Colon (tissue), 2 donors: ENCODE measurements around the gene ODAD2.

Experiments used
- FAIRE-seq: peaks from 2 replicates; lab custom pipeline; 2012; peaks lifted over from hg19 to GRCh38; lab: Jason Lieb, UNC
- donor health status: control.
- donor health status: control.

The ODAD2 gene

GRCh38 chr10:27838901-27839300 lies 160.0 kb downstream of the ODAD2 start:
- no peak for FAIRE-seq

GRCh38 chr10:27838361-27838760 lies 160.5 kb downstream of the ODAD2 start:
- FAIRE-seq: no peak

- FAIRE-seq: no peak
Observed at GRCh38 chr10:27834476-27834875, 164.4 kb downstream of the ODAD2 start.

GRCh38 chr10:27833792-27834191 lies 165.1 kb downstream of the ODAD2 start:
- no peak for FAIRE-seq

- no peak for FAIRE-seq
Observed at GRCh38 chr10:27832826-27833225, 166.1 kb downstream of the ODAD2 start.

GRCh38 chr10:27826369-27826768 lies 172.5 kb downstream of the ODAD2 start:
- no peak for FAIRE-seq

GRCh38 chr10:27822301-27822700 lies 176.6 kb downstream of the ODAD2 start:
- FAIRE-seq: no peak

GRCh38 chr10:27820637-27821036 lies 178.2 kb downstream of the ODAD2 start:
- FAIRE-seq: no peak

- no peak for FAIRE-seq
Observed at GRCh38 chr10:27819781-27820531, 178.9 kb downstream of the ODAD2 start.

GRCh38 chr10:27816320-27816719 lies 182.6 kb downstream of the ODAD2 start:
- no peak for FAIRE-seq

GRCh38 chr10:27815846-27816245 lies 183.0 kb downstream of the ODAD2 start:
- no peak for FAIRE-seq

GRCh38 chr10:27815261-27815660 lies 183.6 kb downstream of the ODAD2 start:
- no peak for FAIRE-seq

- FAIRE-seq: no peak
Observed at GRCh38 chr10:27805180-27805579, 193.7 kb downstream of the ODAD2 start.

GRCh38 chr10:27804136-27804535 lies 194.7 kb downstream of the ODAD2 start:
- FAIRE-seq: no peak

- no peak for FAIRE-seq
Observed at GRCh38 chr10:27801171-27801785, 197.6 kb downstream of the ODAD2 start.

- no peak for FAIRE-seq
Observed at GRCh38 chr10:27799046-27799445, 199.8 kb downstream of the ODAD2 start.

- FAIRE-seq: no peak
Observed at GRCh38 chr10:27794157-27794556, 204.7 kb downstream of the ODAD2 start.

- no peak for FAIRE-seq
Observed at GRCh38 chr10:27792216-27792615, 206.7 kb downstream of the ODAD2 start.

GRCh38 chr10:27784272-27784671 lies 214.6 kb downstream of the ODAD2 start:
- no peak for FAIRE-seq

GRCh38 chr10:27783660-27784059 lies 215.2 kb downstream of the ODAD2 start:
- FAIRE-seq: no peak

- no peak for FAIRE-seq
Observed at GRCh38 chr10:27779462-27780015, 219.3 kb downstream of the ODAD2 start.

GRCh38 chr10:27774831-27775230 lies 224.0 kb downstream of the ODAD2 start:
- no peak for FAIRE-seq

GRCh38 chr10:27771231-27771630 lies 227.6 kb downstream of the ODAD2 start:
- FAIRE-seq: no peak

GRCh38 chr10:27770181-27770580 lies 228.7 kb downstream of the ODAD2 start:
- no peak for FAIRE-seq
